ENCODE results near the gene GPR22. TPM values are rescaled to one million over a fixed set of nuclear protein-coding genes. Genes with fewer than 3 reads are reported as not detected.
A peak's percentile ranks its signal among the peaks of the same experiment; 100 is the strongest.

GPR22 gene
- total RNA-seq, 1 donor from 2014 or later = not detected

- H3K36me3 Mint-ChIP-seq (ENCODE audit: low read depth) = peaks cover 5% of the 10 kb centered on the region
- H3K27me3 Mint-ChIP-seq (ENCODE audit: low read depth) = no peaks in the 10 kb centered on the region
- peaks cover 4% of the 10 kb centered on the region for H3K9me3 Mint-ChIP-seq (ENCODE audit: low read depth)
- no peak for TF ChIP-seq CTCF (IDR thresholded peaks at IDR 0.05)
- no peak for DNase-seq (ENCODE audit: low spot score)
- no peak overlapping the region for H3K27ac Mint-ChIP-seq (ENCODE audit: unreplicated experiment)
- H3K4me1 Mint-ChIP-seq (ENCODE audit: low read depth) = no peaks in the 10 kb centered on the region
- H3K4me3 Mint-ChIP-seq (ENCODE audit: unreplicated experiment) = no peak overlapping the region
Observed at GRCh38 chr7:107446988-107447387, 22.9 kb upstream of the GPR22 start.

- Mint-ChIP-seq H3K36me3 (ENCODE audit: low read depth) (peaks cover 7% of the 10 kb centered on the region), H3K27me3 (ENCODE audit: low read depth) (no peaks in the 10 kb centered on the region), H3K4me1 (ENCODE audit: low read depth) (peaks cover 9% of the 10 kb centered on the region), H3K9me3 (ENCODE audit: low read depth) (peaks cover 4% of the 10 kb centered on the region), H3K4me3 (ENCODE audit: unreplicated experiment) (no peak overlapping the region), H3K27ac (ENCODE audit: unreplicated experiment) (no peak overlapping the region)
- DNase-seq (ENCODE audit: low spot score) = no peak
- no peak for TF ChIP-seq CTCF (IDR thresholded peaks at IDR 0.05)
Observed at GRCh38 chr7:107450970-107451369, 18.9 kb upstream of the GPR22 start.

- no peak for DNase-seq (ENCODE audit: low spot score)
- peaks cover 4% of the 10 kb centered on the region for H3K9me3 Mint-ChIP-seq (ENCODE audit: low read depth)
- H3K4me3 Mint-ChIP-seq (ENCODE audit: unreplicated experiment) = no peak overlapping the region
- no peaks in the 10 kb centered on the region for H3K27me3 Mint-ChIP-seq (ENCODE audit: low read depth)
- peaks cover 12% of the 10 kb centered on the region for H3K36me3 Mint-ChIP-seq (ENCODE audit: low read depth)
- H3K27ac Mint-ChIP-seq (ENCODE audit: unreplicated experiment) = peak overlapping the region; percentile 65
- no peak for TF ChIP-seq CTCF (IDR thresholded peaks at IDR 0.05)
- H3K4me1 Mint-ChIP-seq (ENCODE audit: low read depth) = peaks cover 9% of the 10 kb centered on the region
Observed at GRCh38 chr7:107453388-107453787, 16.5 kb upstream of the GPR22 start.

- Mint-ChIP-seq H3K27ac (ENCODE audit: unreplicated experiment) (peak overlapping the region; percentile 10), H3K9me3 (ENCODE audit: low read depth) (no peaks in the 10 kb centered on the region), H3K27me3 (ENCODE audit: low read depth) (no peaks in the 10 kb centered on the region), H3K4me1 (ENCODE audit: low read depth) (peaks cover 13% of the 10 kb centered on the region), H3K36me3 (ENCODE audit: low read depth) (peaks cover 7% of the 10 kb centered on the region), H3K4me3 (ENCODE audit: unreplicated experiment) (no peak overlapping the region)
- TF ChIP-seq CTCF (IDR thresholded peaks at IDR 0.05) = no peak
- no peak for DNase-seq (ENCODE audit: low spot score)
Observed at GRCh38 chr7:107461938-107462533, 7.8 kb upstream of the GPR22 start.

- TF ChIP-seq CTCF (IDR thresholded peaks at IDR 0.05) = peak; percentile 84
- Mint-ChIP-seq H3K27me3 (ENCODE audit: low read depth) (no peaks in the 10 kb centered on the region), H3K4me3 (ENCODE audit: unreplicated experiment) (no peak overlapping the region), H3K9me3 (ENCODE audit: low read depth) (no peaks in the 10 kb centered on the region), H3K36me3 (ENCODE audit: low read depth) (no peaks in the 10 kb centered on the region), H3K27ac (ENCODE audit: unreplicated experiment) (peak overlapping the region; percentile 65), H3K4me1 (ENCODE audit: low read depth) (peaks cover 13% of the 10 kb centered on the region)
- DNase-seq (ENCODE audit: low spot score) = no peak
Observed at GRCh38 chr7:107463139-107464078, 6.4 kb upstream of the GPR22 start.
